Panc1 (cell line): Measurements from ENCODE around the gene FHL2. TPM values are rescaled to one million over a fixed set of nuclear protein-coding genes. Genes with fewer than 3 reads are reported as not detected.

Source experiments
- ATAC-seq: fragments of 200-7000 bp; cut with Tn5 transposase; 2 replicates; pipeline ENCODE4 v1.9.1; 2020; ENCODE audit warnings: mild to moderate bottlenecking, moderate library complexity
- BruUV-seq: library from RNA; stranded (reverse); fragments of 400-500 nt; replicated peaks from 2 replicates; lab custom pipeline; 2021; lab: Mats Ljungman, UMichigan
- CTCF ChIA-PET: fragments of 300-600 bp; sonication (Branson Sonifier 250); formaldehyde crosslinking; loops from one replicate; lab custom pipeline; 2022; ENCODE audit warnings: antibody characterized with exemption; lab: Charles Lee
- POLR2A ChIA-PET: fragments of 300-600 bp; sonication (Branson Sonifier 250); formaldehyde crosslinking; loops from one replicate; lab custom pipeline; 2022; ENCODE audit warnings: antibody characterized with exemption; lab: Charles Lee
- DNase-seq: peaks from one replicate; pipeline ENCODE4 v3.0.0-alpha.2; 2010; ENCODE audit warnings: low read depth, low spot score
- H3K27ac ChIP-seq: 2 replicates; pipeline ENCODE4 v1.5.1; 2011; ENCODE audit warnings: mild to moderate bottlenecking, low read length, inconsistent platforms
- H3K27me3 ChIP-seq: fragments of 200-500 bp; sonication (Bioruptor generic); 2 replicates; pipeline ENCODE4 v1.6.0; 2014; ENCODE audit warnings: low read length, inconsistent platforms; ENCODE audit not compliant: control insufficient read depth, insufficient read depth
- H3K36me3 ChIP-seq: fragments of 200-500 bp; sonication (Bioruptor generic); 2 replicates; pipeline ENCODE4 v1.5.1; 2014; ENCODE audit warnings: inconsistent platforms, mild to moderate bottlenecking, low read length, moderate library complexity; ENCODE audit not compliant: control insufficient read depth, insufficient read depth
- H3K4me1 ChIP-seq: 2 replicates; pipeline ENCODE4 v1.5.1; 2011; ENCODE audit warnings: inconsistent platforms, mild to moderate bottlenecking, low read length, moderate library complexity; ENCODE audit not compliant: control insufficient read depth, insufficient read depth
- H3K4me3 ChIP-seq, 2 experiments: 2 replicates each; pipeline ENCODE4 v1.5.1; 2011 to 2012; ENCODE audit warnings: low read depth in 2 of 2, low read length in 2 of 2, mild to moderate bottlenecking in 2 of 2, inconsistent platforms in 1 of 2, moderate library complexity in 1 of 2
- H3K9me3 ChIP-seq: fragments of 200-500 bp; sonication (Bioruptor generic); 2 replicates; pipeline ENCODE4 v1.5.1; 2014; ENCODE audit warnings: low read depth, mild to moderate bottlenecking, inconsistent platforms, low read length, moderate library complexity; ENCODE audit not compliant: control insufficient read depth, insufficient read depth
- CTCF ChIP-seq: fragments of 450-650 bp; IDR thresholded peaks from 2 replicates; pipeline ENCODE4 v1.5.1; 2017; ENCODE audit warnings: mild to moderate bottlenecking
- POLR2AphosphoS5 ChIP-seq: IDR thresholded peaks from 2 replicates; pipeline ENCODE4 v1.6.1; 2012; ENCODE audit warnings: mild to moderate bottlenecking, low read depth, low read length, moderate library complexity
- REST ChIP-seq, 2 experiments: IDR thresholded peaks; 2 replicates each; pipeline ENCODE4 v1.6.1; 2011 to 2012; ENCODE audit warnings: low read depth in 2 of 2, control low read depth in 1 of 2, low read length in 1 of 2, mild to moderate bottlenecking in 1 of 2, moderate library complexity in 1 of 2; ENCODE audit not compliant: insufficient read depth in 1 of 2
- SIN3A ChIP-seq: IDR thresholded peaks from 2 replicates; pipeline ENCODE4 v1.6.1; 2012; ENCODE audit warnings: low read depth, mild to moderate bottlenecking, low read length, moderate library complexity, borderline replicate concordance; ENCODE audit not compliant: insufficient read depth
- TCF7L2 ChIP-seq: IDR thresholded peaks from 2 replicates; pipeline ENCODE4 v1.6.1; 2011; ENCODE audit warnings: mild to moderate bottlenecking, low read depth, low read length, inconsistent platforms
- in situ Hi-C: cut with HindIII; loops from 2 replicates; pipeline ENCODE4 v1.10.0; 2016; ENCODE audit warnings: low sequenced_read_pairs, low pct_unique_long_range_greater_than_20kb
- intact Hi-C: fragments of 100-400 bp; cut with micrococcal nuclease; formaldehyde crosslinking; loops from one replicate; pipeline ENCODE4 v1.10.0; 2022; ENCODE audit not compliant: unreplicated experiment
- total RNA-seq: library from RNA; stranded (reverse); gene quantifications from one replicate; pipeline ENCODE4 v1.2.1, GENCODE V29; 2021; ENCODE audit not compliant: unreplicated experiment

FHL2 gene
- total RNA-seq, 1 experiment from 2014 or later, result 378 TPM

- ATAC-seq, result peak; percentile 87
- POLR2A ChIA-PET, result interaction anchor here (0.7 kb wide), 1 partner anchor 18 kb away, joined by 3 read pairs; no protein-coding TSS in a partner anchor
- H3K36me3 ChIP-seq, result peaks cover 58% of the 10 kb centered on the region
These were observed 54.0 kb downstream of the FHL2 start for GRCh38 chr2:105344704-105345345.

GRCh38 chr2:105339414-105339813 lies 59.4 kb downstream of the FHL2 start:
- in situ Hi-C loops, result no loop called here

More at GRCh38 chr2:105344704-105345345, 54.0 kb downstream of the FHL2 start:
- TF ChIP-seq TCF7L2 (no peak), REST (IDR thresholded peaks at IDR 0.05; ENCODE audit: insufficient read depth in 1 of 2, low read depth in 2 of 2, low read length in 1 of 2) (no peak), CTCF (peak; percentile 60; the same call in 1 of the 2 replicates)
- Histone ChIP-seq H3K27ac (peak overlapping the region; percentile 37; the same call in 1 of the 2 replicates), H3K9me3 (no peaks in the 10 kb centered on the region), H3K4me1 (0 out of 2 replicates have a peak, but pooled peaks cover 2% of the 10 kb centered on the region), H3K27me3 (no peaks in the 10 kb centered on the region), H3K4me3 (no peak overlapping the region)
- intact Hi-C loops (loop anchor here (2.0 kb wide), 1 partner anchor 176 kb away; no protein-coding TSS in a partner anchor), in situ Hi-C loops (no loop called here)
- CTCF ChIA-PET, result interaction anchor here (0.6 to 1.5 kb wide), 6 partner anchors 13 to 387 kb away, joined by 3 to 12 read pairs (median 4); no protein-coding TSS in a partner anchor
- BruUV-seq, result no TSS peak
- no peak for DNase-seq

More at GRCh38 chr2:105339414-105339813, 59.4 kb downstream of the FHL2 start:
- intact Hi-C loops, result no loop called here
- BruUV-seq, result no TSS peak
- H3K27ac ChIP-seq, result peak overlapping the region; percentile 99; the same call in 1 of the 2 replicates
- H3K4me1 ChIP-seq, result peaks cover 13% of the 10 kb centered on the region
- no peaks in the 10 kb centered on the region for H3K9me3 ChIP-seq
- H3K27me3 ChIP-seq, result no peaks in the 10 kb centered on the region
- ATAC-seq (no peak), DNase-seq (no peak)
- no peak for TF ChIP-seq CTCF
- no peak for TF ChIP-seq REST (IDR thresholded peaks at IDR 0.05; ENCODE audit: insufficient read depth in 1 of 2, low read depth in 2 of 2, low read length in 1 of 2)
- no peak for TF ChIP-seq POLR2AphosphoS5
- TF ChIP-seq SIN3A, result no peak
- no peak for TF ChIP-seq TCF7L2
- POLR2A ChIA-PET, result no interaction called here
- H3K36me3 ChIP-seq, result peaks cover 46% of the 10 kb centered on the region
- CTCF ChIA-PET, result no interaction called here
- peak overlapping the region; percentile 99 to 100; a peak in 3 of 4 replicates for H3K4me3 ChIP-seq
